BE2C (cell line): ENCODE measurements around the gene PAPSS2.

Experiments
- DNase-seq: peaks from one replicate; pipeline ENCODE4 v3.0.0-alpha.2; 2020
- H3K27me3 ChIP-seq: fragments of 250-450 bp; sonication (Bioruptor Pico); 2 replicates; pipeline ENCODE4 v1.5.1; 2020; ENCODE audit warnings: mild to moderate bottlenecking
- H3K36me3 ChIP-seq: fragments of 250-450 bp; sonication (Bioruptor Pico); 2 replicates; pipeline ENCODE4 v1.5.1; 2020; ENCODE audit warnings: mild to moderate bottlenecking
- H3K4me1 ChIP-seq: fragments of 250-450 bp; sonication (Bioruptor Pico); 2 replicates; pipeline ENCODE4 v1.5.1; 2020
- H3K4me3 ChIP-seq: 2 replicates; pipeline ENCODE4 v1.5.1; 2011; ENCODE audit warnings: low read depth, low read length
- H3K9me3 ChIP-seq: fragments of 250-450 bp; sonication (Bioruptor Pico); 2 replicates; pipeline ENCODE4 v1.5.1; 2020
- CTCF ChIP-seq: IDR thresholded peaks from 2 replicates; pipeline ENCODE4 v1.5.1; 2012; ENCODE audit warnings: mild to moderate bottlenecking, low read depth, low read length

PAPSS2 gene

GRCh38 chr10:87782721-87783120, 123.0 kb downstream of the PAPSS2 start:
- no peak overlapping the region for H3K4me3 ChIP-seq
- no peak for DNase-seq
- H3K4me1 ChIP-seq, result no peaks in the 10 kb centered on the region
- peaks cover 27% of the 10 kb centered on the region for H3K36me3 ChIP-seq
- no peak for TF ChIP-seq CTCF
- no peaks in the 10 kb centered on the region for H3K27me3 ChIP-seq
- H3K9me3 ChIP-seq, result no peaks in the 10 kb centered on the region

- TF ChIP-seq CTCF, result no peak
- no peaks in the 10 kb centered on the region for H3K4me1 ChIP-seq
- no peaks in the 10 kb centered on the region for H3K27me3 ChIP-seq
- no peaks in the 10 kb centered on the region for H3K9me3 ChIP-seq
- no peak for DNase-seq
- H3K4me3 ChIP-seq, result no peak overlapping the region
- H3K36me3 ChIP-seq, result peaks cover 42% of the 10 kb centered on the region
Observed at GRCh38 chr10:87786421-87786820, 126.7 kb downstream of the PAPSS2 start.

- Histone ChIP-seq H3K27me3 (no peaks in the 10 kb centered on the region), H3K4me3 (no peak overlapping the region), H3K9me3 (no peaks in the 10 kb centered on the region), H3K4me1 (no peaks in the 10 kb centered on the region), H3K36me3 (peaks cover 42% of the 10 kb centered on the region)
- no peak for DNase-seq
- no peak for TF ChIP-seq CTCF
Observed at GRCh38 chr10:87790185-87790584, 130.5 kb downstream of the PAPSS2 start.

- H3K4me1 ChIP-seq, result no peaks in the 10 kb centered on the region
- TF ChIP-seq CTCF, result no peak
- H3K4me3 ChIP-seq, result no peak overlapping the region
- no peaks in the 10 kb centered on the region for H3K27me3 ChIP-seq
- peaks cover 37% of the 10 kb centered on the region for H3K36me3 ChIP-seq
- DNase-seq, result no peak
- no peaks in the 10 kb centered on the region for H3K9me3 ChIP-seq
Observed at GRCh38 chr10:87794285-87794684, 134.6 kb downstream of the PAPSS2 start.
